Tibial artery (tissue), 4 donors: ENCODE data around the gene BEST1.
A peak's percentile ranks its signal among the peaks of the same experiment; 100 is the strongest.

Source experiments
- DNase-seq, 2 donors: peaks; one replicate each; pipeline ENCODE4 v3.0.0-alpha.2; 2019
- H3K27ac ChIP-seq, 2 donors: fragments of 200-600 bp; sonication (generic) in 1 of 2; 1 replicate in 1 of 2; 2 replicates in 1 of 2; pipeline ENCODE4 v1.5.1; 2018 to 2019; ENCODE audit warnings: mild to moderate bottlenecking in 1 of 2
- H3K27me3 ChIP-seq, 2 donors: fragments of 200-600 bp; sonication (generic) in 1 of 2; one replicate each; pipeline versions ENCODE4 v1.5.1 to v1.6.0; 2016 to 2019
- H3K36me3 ChIP-seq, 3 donors: fragments of 200-600 bp; sonication (generic) in 2 of 3; one replicate each; pipeline ENCODE4 v1.5.1; 2016 to 2019; ENCODE audit warnings: mild to moderate bottlenecking in 2 of 3
- H3K4me1 ChIP-seq, 4 donors: fragments of 200-600 bp; sonication (generic) in 2 of 4; 1 replicate in 3 of 4; 2 replicates in 1 of 4; pipeline ENCODE4 v1.5.1; 2016 to 2019
- H3K4me3 ChIP-seq, 2 donors: fragments of 200-600 bp; sonication (generic) in 1 of 2; 1 replicate in 1 of 2; 2 replicates in 1 of 2; pipeline ENCODE4 v1.5.1; 2018 to 2019; ENCODE audit warnings: mild to moderate bottlenecking in 2 of 2
- H3K9me3 ChIP-seq, 3 donors: fragments of 200-600 bp; sonication (generic) in 1 of 3; one replicate each; pipeline ENCODE4 v1.5.1; 2016 to 2019
- intact Hi-C: fragments of 100-400 bp; cut with DNase I; formaldehyde crosslinking; loops from one replicate; pipeline ENCODE4 v1.15.0; 2023; ENCODE audit warnings: low total_unique reads
- TF ChIP-seq, protein P1 (sequence below), 2 experiments: fragments of 200-600 bp in 1 of 2; fragments of 450-650 bp in 1 of 2; IDR thresholded peaks; one replicate each; pipeline ENCODE4 v1.5.1; 2017 to 2019; ENCODE audit warnings: antibody characterized with exemption in 2 of 2, mild to moderate bottlenecking in 1 of 2, moderate library complexity in 1 of 2

BEST1 gene

DNA sequence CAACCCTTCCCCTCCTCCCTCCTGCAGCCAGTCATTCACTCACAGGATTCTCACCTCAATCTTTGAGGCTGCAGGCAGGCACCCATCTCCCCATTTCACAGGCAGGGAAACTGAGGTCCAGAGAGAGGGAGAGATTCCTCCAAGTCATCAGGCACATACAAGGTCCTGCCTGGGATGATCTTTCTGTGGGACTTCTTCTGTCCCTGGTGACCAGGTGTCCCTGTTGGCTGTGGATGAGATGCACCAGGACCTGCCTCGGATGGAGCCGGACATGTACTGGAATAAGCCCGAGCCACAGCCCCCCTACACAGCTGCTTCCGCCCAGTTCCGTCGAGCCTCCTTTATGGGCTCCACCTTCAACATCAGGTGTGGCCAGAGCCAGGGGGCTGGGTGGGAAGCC is 9.5 kb downstream of the BEST1 start:
- TF ChIP-seq, protein P1, sequence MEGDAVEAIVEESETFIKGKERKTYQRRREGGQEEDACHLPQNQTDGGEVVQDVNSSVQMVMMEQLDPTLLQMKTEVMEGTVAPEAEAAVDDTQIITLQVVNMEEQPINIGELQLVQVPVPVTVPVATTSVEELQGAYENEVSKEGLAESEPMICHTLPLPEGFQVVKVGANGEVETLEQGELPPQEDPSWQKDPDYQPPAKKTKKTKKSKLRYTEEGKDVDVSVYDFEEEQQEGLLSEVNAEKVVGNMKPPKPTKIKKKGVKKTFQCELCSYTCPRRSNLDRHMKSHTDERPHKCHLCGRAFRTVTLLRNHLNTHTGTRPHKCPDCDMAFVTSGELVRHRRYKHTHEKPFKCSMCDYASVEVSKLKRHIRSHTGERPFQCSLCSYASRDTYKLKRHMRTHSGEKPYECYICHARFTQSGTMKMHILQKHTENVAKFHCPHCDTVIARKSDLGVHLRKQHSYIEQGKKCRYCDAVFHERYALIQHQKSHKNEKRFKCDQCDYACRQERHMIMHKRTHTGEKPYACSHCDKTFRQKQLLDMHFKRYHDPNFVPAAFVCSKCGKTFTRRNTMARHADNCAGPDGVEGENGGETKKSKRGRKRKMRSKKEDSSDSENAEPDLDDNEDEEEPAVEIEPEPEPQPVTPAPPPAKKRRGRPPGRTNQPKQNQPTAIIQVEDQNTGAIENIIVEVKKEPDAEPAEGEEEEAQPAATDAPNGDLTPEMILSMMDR (IDR thresholded peaks at IDR 0.05) = no peak
- intact Hi-C loops = no loop called here
- Histone ChIP-seq H3K27me3 (peaks cover 0 to 11% of the 10 kb centered on the region in 2 donors), H3K4me1 (peaks cover 0 to 52% (median 44%) of the 10 kb centered on the region in 4 donors), H3K4me3 (no peak overlapping the region), H3K9me3 (no peaks in the 10 kb centered on the region), H3K27ac (no peak overlapping the region), H3K36me3 (peaks cover 17 to 42% (median 22%) of the 10 kb centered on the region in 3 donors)
- peak in 1 of 2 donors; percentile 52 for DNase-seq

DNA sequence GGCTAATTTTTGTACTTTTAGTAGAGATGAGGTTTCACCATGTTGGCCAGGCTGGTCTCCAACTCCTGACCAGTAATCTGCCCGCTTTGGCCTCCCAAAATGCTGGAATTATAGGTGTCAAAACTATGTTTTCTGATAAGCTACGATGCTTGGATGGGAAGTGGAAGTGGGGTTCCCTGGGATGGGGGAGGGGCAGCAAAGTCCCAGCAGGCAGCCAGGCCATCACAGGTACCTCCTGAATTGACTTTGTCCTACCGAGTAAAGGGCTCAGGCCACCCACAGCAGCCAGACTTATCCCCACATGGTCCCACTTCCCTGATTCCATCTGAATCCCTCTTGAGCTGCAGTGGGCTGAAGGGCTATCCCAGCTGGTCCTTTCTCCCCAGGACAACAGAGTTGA is 10.4 kb downstream of the BEST1 start:
- peak overlapping the region in 1 of 2 donors; percentile 100 for H3K27ac ChIP-seq
- peak in 1 of 2 donors; percentile 55 for DNase-seq
- intact Hi-C loops = no loop called here
- TF ChIP-seq, protein P1 (IDR thresholded peaks at IDR 0.05) = no peak
- peaks cover 25 to 50% (median 30%) of the 10 kb centered on the region in 3 donors for H3K36me3 ChIP-seq
- H3K4me3 ChIP-seq = no peak overlapping the region
- peaks cover 0 to 52% (median 44%) of the 10 kb centered on the region in 4 donors for H3K4me1 ChIP-seq
- no peaks in the 10 kb centered on the region for H3K9me3 ChIP-seq
- H3K27me3 ChIP-seq = peaks cover 0 to 6% of the 10 kb centered on the region in 2 donors

DNA sequence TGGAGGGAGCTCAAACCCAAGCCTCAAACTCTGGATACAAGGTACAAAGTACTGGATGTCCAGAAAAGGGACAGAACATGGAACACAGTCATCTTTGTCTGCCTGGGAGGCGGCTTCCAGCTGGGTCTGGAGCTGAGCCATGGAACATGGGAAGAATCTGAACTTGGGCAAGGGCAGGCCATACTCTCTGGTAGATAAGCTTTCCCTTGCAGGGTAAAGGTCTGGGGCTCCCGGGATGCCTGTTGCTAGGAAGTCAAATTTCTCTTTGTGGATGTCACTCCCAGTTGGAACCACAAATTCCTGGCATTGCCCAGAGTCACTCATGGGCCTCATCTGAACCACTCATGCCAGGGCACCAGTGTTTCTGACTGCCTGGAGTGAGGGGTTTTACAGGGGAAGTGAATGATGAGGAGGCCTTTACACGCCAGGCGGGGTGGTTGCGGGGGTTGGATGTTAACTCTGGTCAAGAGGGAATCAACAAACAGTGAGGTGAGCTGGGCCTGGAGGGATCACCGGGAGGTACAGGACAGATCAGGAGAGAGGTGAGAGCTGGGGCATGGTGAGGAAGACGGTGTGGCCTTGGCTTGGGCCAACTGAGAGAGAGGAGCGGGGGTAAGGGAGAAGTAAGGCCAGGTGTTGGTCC is 11.5 kb downstream of the BEST1 start:
- Histone ChIP-seq H3K27me3 (no peaks in the 10 kb centered on the region), H3K36me3 (peaks cover 32 to 56% (median 42%) of the 10 kb centered on the region in 3 donors), H3K4me1 (peaks cover 0 to 49% (median 42%) of the 10 kb centered on the region in 4 donors), H3K9me3 (no peaks in the 10 kb centered on the region), H3K4me3 (no peak overlapping the region), H3K27ac (peak overlapping the region; percentile 15 to 100)
- TF ChIP-seq, protein P1 (IDR thresholded peaks at IDR 0.05) = no peak
- intact Hi-C loops = no loop called here
- peak; percentile 61 to 79 for DNase-seq

DNA sequence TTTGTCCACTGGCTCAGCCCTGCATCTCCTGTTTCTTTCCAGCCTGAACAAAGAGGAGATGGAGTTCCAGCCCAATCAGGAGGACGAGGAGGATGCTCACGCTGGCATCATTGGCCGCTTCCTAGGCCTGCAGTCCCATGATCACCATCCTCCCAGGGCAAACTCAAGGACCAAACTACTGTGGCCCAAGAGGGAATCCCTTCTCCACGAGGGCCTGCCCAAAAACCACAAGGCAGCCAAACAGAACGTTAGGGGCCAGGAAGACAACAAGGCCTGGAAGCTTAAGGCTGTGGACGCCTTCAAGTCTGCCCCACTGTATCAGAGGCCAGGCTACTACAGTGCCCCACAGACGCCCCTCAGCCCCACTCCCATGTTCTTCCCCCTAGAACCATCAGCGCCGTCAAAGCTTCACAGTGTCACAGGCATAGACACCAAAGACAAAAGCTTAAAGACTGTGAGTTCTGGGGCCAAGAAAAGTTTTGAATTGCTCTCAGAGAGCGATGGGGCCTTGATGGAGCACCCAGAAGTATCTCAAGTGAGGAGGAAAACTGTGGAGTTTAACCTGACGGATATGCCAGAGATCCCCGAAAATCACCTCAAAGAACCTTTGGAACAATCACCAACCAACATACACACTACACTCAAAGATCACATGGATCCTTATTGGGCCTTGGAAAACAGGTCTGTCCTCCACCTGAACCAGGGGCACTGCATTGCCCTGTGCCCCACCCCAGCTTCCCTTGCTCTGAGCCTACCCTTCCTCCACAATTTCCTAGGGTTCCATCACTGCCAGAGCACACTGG is 12.3 kb downstream of the BEST1 start:
- Histone ChIP-seq H3K9me3 (no peaks in the 10 kb centered on the region), H3K27ac (peak overlapping the region; percentile 15 to 100), H3K36me3 (peaks cover 32 to 56% (median 43%) of the 10 kb centered on the region in 3 donors), H3K4me3 (no peak overlapping the region), H3K4me1 (peaks cover 0 to 49% (median 42%) of the 10 kb centered on the region in 4 donors), H3K27me3 (no peaks in the 10 kb centered on the region)
- peak in 1 of 2 donors; percentile 62 for DNase-seq
- TF ChIP-seq, protein P1 (IDR thresholded peaks at IDR 0.05) = no peak
- intact Hi-C loops = no loop called here

DNA sequence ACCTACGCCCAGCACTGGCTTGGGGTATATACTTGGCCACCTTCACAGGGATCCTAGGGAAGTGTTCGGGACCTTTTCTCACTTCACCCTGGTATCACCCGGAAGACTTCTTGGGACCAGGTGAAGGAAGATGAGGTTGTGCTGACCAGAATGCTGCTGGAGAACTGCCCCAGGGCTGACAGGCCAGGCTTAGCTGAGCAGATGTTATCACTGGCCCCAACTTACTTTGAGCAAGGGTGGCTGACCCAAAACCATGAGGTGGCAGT is 12.8 kb downstream of the BEST1 start:
- intact Hi-C loops = no loop called here
- Histone ChIP-seq H3K4me3 (no peak overlapping the region), H3K27ac (peak overlapping the region; percentile 15 to 100), H3K4me1 (peaks cover 0 to 49% (median 42%) of the 10 kb centered on the region in 4 donors), H3K27me3 (no peaks in the 10 kb centered on the region), H3K9me3 (no peaks in the 10 kb centered on the region), H3K36me3 (peaks cover 32 to 54% (median 43%) of the 10 kb centered on the region in 3 donors)
- TF ChIP-seq, protein P1 (IDR thresholded peaks at IDR 0.05) = no peak
- peak in 1 of 2 donors; percentile 62 for DNase-seq
